ENCODE measurements around the gene RPL34.

- no peak for TF ChIP-seq CTCF (IDR thresholded peaks at IDR 0.05)
- no peak for TF ChIP-seq TCF7L2 (IDR thresholded peaks at IDR 0.05; ENCODE audit: low read depth, low read length)
Measured at GRCh38 chr4:108601106-108601505, 19.3 kb upstream of the RPL34 start.

Measured in Panc1 (cell line).